M059J (cell line): ENCODE data around the gene ALMS1. TPM values are rescaled to one million over a fixed set of nuclear protein-coding genes. Genes with fewer than 3 reads are reported as not detected.
"Not testable (repeated sequence)": the region's sequence is repeated elsewhere in the genome, so short reads cannot be mapped to it uniquely, and the experiment has no call there.

Experiments used
- DNase-seq: peaks from one replicate; pipeline ENCODE4 v3.0.0-alpha.2; 2012; ENCODE audit warnings: low read depth
- total RNA-seq: library from RNA; depleted of rRNA; stranded (reverse); fragments of >200 nt; shearing (Covaris generic); gene quantifications from 2 replicates; pipeline ENCODE4 v1.2.3, GENCODE V29; 2014; rRNA removed

Gene ALMS1
- total RNA-seq, 1 experiment from 2014 or later: 21.6 TPM

DNA sequence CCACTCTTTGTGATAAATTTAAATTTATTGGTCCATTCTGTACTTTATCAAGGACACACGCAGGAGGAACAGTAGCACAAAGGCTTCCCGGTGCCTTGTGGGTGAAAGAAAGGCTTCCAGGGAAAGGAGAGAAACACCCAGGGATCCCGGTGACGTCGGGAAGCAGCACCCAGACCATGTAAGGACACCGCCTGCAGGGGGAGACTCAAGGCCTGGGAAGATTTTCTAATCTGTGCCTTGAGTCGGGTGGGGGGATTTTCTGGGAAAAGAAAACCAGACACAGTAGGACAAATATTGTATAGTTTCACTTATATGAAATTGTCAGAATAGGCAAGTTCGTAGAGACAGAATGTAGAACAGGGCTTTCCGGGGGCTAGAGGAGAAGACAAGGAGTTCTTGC lies 239.0 kb downstream of the ALMS1 start:
- DNase-seq: not testable (repeated sequence)

DNA sequence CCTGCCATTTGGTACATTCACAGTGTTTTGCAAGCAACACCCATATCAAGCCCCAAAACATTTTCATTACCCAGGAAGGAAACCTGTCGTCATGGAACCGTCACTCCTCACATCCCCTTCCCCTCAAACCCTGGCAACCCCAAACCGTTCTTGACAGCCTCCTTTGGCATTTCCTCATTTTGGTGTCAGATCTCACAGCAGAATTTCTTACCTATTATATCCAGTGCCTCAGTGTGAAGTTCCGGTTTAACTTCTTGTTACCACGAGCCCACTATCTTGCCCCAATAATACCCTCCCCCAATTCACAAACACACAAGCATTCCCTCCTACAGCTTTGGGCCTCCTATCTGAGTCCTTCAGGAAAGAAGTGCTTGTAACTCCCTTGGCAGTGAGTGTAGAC lies 240.6 kb downstream of the ALMS1 start:
- DNase-seq: not testable (repeated sequence)

DNA sequence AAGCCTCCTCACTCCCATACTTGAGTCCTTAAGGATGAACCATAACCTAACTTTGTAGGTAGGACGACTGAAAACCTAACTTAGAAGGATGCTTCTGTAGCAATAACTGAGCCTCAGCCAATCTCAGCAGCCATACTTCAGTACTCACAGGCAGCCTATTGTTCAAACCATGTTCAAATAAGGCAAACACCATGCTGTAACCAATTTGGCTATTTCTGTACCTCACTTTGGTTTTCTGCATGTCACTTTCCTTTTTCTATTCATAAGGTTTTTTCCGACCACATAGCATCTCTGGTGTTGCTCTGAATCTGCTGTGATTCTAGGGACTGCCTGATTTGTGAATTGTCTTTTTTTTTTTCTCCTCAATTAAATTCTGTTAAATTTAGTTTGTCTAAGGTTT lies 242.9 kb downstream of the ALMS1 start:
- not testable (repeated sequence) for DNase-seq

DNA sequence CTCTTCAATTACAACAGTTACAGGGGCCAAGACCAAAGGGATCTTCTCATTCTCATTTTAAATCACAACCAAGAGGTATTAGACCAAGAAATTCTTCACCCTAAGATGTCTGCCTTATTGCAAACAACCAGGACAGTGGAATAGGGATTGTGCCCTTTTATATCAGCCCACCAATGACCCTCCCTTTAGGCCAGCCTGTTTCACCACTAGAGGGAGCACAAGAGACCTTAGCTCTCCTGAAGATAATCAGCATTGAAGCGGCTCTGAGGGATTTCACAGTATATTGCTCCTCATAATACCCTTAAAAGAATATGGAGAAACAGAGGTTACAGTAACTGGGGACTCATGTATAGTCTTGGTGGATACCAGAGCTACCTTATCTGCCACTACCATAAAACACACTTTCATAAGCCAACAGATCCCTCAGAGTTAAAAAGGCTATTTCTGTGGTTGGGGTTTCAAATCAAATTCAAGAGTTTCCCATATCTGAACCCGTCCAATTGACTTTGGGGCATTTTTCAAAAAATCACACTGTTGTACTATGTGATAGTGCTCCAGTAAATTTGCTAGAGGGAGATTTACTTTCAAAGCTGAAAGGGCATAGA lies 245.1 kb downstream of the ALMS1 start:
- not testable (repeated sequence) for DNase-seq

DNA sequence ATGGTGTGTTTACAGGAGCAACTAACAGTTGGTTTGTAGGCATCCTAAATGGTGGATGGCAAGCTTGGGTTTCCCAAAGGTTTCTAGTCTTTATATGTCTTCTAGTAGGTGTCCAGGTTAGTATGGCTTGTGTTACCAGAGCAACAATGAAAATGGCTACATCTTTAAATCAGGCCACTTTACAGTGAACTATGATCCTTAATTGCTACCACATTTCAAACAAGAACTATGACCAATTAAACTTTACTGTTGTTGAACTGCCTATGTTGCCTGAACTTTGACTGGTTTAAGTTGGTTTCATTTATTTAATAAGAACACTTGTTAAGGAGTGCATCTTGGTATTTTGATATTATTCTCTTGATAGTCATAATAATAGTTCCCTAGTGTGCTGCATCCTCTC lies 251.3 kb downstream of the ALMS1 start:
- not testable (repeated sequence) for DNase-seq

DNA sequence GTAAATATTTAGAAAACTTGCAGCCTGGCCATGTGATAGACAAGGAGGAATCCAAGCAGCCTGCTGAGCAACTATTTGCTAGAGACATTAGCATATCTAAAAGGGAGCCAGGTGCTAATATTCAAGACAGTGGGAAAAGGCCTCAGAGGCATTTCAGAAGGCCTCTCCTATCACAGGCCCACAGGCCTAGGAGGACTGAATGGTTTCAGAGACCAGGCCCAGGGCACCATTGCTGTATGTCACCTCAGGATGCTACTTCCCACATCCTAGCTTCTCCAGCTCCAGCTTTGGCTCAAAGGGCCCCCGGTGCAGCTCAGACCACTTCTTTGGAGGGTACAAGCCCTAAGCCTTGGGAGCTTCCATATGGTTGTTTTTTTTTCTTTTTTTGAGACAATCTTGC lies 252.8 kb downstream of the ALMS1 start:
- DNase-seq: no peak

DNA sequence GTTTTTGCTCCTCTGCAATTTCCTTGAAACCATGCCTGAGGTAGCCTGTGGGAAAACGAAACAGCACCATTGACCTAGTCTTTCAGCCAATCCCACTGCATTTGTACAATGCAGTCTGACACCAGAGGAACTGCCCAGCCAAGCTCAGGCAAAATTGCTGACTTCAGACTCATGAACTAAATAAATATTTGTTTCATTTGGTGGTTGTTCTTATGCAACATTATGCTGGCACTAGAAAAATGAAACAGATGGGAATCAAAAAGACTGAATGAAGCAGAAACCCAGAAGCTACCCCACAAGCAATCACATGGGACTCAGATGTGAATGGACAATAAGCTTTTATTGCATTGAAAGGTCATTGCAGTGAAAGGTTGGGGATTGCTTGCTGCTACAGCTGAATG lies 254.9 kb downstream of the ALMS1 start:
- DNase-seq: no peak

DNA sequence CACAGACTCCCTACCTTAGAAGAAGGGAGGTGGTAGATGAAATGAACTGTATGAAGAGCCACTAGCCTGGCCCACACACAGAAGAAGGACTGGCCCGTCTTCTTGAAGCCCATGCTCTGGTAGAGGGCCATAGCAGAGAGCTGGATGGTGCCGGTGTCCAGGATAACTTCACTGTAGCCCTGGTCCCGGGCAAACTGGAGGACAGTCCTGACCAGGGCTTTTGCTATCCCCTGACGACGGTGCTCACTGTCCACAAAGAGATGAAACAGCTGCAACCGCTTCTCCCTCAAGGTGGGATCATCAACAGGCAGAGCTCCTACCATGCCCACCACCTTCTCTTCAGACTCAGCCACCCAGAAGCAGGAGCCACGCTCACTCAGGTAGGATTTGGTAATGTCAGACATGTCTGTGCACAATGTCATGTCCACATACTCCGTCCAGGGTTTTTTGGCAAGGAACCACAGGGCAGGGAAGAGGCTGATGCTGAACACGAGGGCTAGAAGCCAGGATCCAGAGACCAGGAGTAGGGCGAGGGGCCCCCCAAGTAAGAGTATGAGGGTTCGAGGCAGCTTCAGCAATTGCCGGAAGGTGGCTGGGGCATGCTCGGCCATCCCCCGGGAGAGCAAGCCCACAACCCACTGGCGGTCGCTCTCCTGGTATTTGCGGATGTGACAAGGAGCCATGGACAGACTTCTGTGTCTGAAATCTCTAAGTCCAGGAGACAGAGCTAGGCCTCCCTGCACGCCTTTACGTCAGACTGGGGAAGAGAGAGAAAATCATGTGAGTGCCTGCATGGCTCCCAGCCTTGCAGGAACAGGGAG lies 255.5 kb downstream of the ALMS1 start:
- DNase-seq: no peak

DNA sequence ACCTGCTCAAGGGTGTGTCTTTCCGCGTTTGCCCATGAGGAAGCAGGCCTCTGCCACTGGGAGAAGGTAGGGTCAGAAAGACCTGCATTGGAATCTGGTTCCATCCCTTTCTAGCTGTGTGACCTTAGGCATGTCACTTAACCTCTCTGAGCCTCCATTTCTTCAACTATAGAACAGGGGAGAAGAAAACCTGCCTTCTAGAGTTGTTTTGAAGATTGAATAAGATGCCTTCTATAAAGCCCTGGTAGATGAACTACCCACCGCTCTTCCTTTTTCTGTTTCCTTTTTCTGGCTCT lies 256.1 kb downstream of the ALMS1 start:
- DNase-seq: no peak

DNA sequence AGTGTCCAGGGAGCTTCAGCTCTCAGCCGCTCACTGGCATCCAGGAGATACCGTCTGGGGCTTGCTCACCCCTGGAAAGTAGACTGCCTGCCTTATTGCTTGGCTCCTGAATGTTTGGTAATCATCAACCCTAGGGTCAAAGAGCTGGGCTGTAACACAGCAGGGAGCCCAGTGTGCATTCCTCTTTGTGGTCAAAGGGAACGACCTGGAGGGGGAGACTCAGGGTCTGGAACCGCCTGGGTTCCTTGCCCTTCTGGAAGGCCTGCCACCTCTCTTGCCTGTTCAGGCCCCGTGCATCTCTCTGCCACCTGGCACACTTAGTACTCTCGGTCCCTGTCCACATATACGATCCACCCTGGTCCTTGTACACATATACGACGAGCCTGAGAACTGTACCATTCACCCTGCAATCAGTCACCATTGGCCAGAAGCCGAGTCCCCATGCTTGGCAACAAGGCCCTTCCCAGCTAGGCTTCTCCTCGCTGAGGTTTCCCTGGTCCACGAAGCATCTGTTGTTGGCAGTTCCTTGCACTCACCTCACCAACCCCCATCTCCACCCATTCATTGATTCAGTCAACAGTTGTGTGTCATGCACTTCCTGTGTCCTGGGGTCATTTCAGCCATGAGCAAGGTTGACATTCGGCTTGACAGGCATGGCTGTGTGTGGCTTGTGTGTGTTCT lies 256.8 kb downstream of the ALMS1 start, which contains the start of gene NAT8:
NAT8 (minus strand) TSS at position 85 of the 681 bp plus-strand sequence. CDS start 794 bp downstream, outside the sequence.
- DNase-seq: no peak

DNA sequence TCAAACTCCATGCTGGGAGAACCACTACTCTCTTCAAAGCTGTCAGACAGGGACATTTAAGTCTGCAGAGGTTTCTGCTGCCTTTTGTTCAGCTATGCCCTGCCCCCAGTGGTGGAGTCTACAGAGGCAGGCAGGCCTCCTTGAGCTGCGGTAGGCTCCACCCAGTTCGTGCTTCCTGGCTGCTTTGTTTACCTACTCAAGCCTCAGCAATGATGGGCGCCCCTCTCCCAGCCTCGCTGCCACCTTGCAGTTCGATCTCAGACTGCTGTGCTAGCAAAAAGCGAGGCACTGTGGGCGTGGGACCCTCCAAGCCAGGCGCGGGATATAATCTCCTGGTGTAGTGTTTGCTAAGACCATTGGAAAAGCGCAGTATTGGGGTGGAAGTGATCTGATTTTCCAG lies 262.1 kb downstream of the ALMS1 start:
- not testable (repeated sequence) for DNase-seq

DNA sequence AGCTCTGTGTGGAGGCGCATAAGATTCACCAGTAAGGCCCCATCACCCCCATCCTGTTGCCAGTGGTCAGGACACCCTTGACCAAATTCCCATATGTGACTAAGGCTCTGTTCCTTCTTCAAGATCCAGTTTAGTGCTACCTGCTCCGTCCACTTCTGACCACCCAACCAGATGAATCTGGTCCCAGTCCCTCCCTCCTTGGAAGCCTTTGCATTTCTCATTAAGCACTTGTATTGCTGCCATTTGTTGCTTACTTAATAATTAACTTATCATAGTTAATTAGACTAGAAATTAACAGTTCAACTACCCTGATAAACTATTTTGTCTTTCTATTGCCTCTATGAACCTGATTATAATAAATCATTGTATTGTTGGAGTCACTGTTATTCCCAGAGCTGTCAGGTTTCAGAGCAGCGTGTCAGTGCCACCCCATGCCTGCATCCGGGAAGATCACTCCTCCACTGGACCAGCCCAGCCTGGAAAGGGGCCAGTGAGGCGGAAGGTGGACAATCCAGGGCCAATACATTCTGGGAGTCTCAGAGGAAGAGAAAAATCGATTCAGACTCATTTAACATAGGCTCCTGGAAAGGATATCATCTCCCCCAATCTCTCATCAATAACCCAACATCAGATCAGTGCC lies 266.1 kb downstream of the ALMS1 start:
- DNase-seq: no peak

DNA sequence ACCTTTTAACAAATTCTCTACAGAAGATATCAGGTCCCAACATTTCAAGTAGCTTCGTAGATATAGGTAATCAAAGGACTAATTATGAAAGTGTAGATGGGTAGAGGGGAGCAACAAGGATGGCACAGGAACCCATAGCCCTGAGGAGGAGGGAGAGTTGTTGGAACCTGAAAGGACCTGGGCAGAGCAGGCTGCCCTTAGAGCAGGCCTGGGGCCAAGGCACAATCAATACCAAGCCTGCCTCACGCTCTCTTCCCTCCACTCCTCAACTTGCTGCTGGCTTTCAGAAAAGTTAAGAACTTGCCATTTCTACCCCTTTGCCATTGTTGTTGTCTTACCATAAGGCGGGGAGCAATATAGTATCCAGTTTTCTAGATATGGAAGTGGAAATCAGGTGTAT lies 266.7 kb downstream of the ALMS1 start:
- no peak for DNase-seq

DNA sequence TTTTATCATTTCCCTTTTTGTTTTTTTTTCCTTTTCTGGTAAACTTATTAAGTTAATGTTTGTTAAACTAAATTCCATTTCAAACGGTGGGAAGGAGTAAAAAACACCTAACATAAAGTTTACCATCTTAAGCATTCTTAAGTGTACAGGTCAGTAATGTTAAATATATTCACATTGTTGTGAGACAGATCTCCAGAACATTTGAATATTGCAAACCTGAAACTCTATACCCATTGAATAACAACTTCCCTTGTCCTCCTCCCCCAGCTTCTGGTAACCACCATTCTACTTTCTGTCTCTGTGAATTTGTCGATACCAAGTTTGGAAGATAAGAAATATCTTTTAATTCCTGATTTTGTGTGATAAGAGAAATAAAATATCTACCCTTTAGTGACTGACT lies 268.5 kb downstream of the ALMS1 start:
- no peak for DNase-seq

Other genes with a start within 250 kb of the ALMS1 start
- not detected in 2 replicates for gene NOTO, start 183.3 kb upstream of the ALMS1 start, total RNA-seq
- 12.8 and 20.5 TPM in 2 replicates for gene SMYD5, start 171.6 kb upstream of the ALMS1 start, total RNA-seq
- 32.3 and 35.3 TPM in 2 replicates for gene PRADC1, start 152.6 kb upstream of the ALMS1 start, total RNA-seq
- gene CCT7, start 151.5 kb upstream of the ALMS1 start, total RNA-seq: 246 and 380 TPM in 2 replicates
- gene FBXO41, start 101.4 kb upstream of the ALMS1 start, total RNA-seq: 1.1 and 2.2 TPM in 2 replicates
- gene EGR4, start 92.3 kb upstream of the ALMS1 start, total RNA-seq: not detected in 2 replicates